IPS-NIHi11 (cell line): ENCODE results near the gene PPM1M.
"Not testable (repeated sequence)": the region's sequence is repeated elsewhere in the genome, so short reads cannot be mapped to it uniquely, and the experiment has no call there.

Experiments used
- DNase-seq: peaks from one replicate; pipeline ENCODE4 v3.0.0; 2012; ENCODE audit warnings: mixed read lengths, low spot score

Gene PPM1M

DNA sequence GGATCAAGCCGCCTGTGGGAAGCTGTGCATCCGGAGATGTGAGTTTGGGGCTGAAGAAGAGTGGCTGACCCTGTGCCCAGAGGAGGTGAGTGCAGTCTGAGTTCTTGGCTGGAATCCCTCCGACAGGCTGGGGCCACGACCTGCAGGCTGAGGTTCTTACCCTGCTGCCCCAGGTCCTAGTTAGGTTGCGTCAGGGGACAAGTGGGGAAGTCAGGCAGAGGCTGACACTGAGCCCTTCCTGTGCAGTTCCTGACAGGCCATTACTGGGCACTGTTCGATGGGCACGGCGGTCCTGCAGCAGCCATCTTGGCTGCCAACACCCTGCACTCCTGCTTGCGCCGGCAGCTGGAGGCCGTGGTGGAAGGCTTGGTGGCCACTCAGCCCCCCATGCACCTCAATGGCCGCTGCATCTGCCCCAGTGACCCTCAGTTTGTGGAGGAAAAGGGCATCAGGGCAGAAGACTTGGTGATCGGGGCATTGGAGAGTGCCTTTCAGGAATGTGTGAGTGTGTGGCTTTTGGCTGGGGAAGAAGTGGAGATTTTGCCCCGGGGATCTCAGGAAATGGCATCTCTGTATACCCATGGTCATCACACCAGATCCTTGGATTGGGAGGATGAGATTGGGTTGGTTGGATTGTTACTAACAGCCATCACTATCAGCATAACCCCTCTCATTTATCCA is 1.3 kb downstream of the PPM1M start:
- DNase-seq, result no peak

DNA sequence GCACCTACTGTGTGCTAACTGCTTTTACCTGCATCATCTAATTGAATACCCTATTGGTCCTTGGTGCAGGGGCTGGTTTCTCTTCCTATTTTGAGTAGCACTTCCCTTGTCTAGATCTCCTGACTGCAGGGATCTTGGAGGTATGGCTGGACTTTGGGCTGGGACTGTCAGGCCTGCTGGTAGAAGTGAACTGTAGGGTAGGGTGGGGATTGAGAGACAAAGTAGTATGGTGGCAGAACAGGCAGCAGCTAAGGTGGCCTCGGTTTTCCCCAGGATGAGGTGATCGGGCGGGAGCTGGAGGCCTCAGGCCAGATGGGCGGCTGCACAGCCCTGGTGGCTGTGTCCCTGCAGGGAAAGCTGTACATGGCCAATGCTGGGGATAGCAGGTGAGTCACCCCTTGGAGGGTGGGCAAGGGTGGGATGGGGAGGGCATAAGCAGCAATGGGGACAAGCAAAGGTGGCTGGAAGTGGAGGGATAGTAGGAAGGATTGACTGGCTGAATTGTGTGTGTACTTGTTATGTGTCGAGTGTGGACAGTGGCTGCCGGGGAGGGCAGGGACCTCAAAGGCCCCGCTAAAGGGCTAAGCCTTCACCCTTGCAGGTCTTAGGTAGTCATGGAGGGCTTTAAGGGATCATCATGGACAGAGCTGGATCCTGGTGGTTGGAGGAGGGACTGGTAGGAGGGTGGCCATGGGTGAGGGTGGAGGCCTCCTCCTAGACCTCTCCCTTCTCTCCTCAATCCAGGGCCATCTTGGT is 2.0 kb downstream of the PPM1M start:
- DNase-seq, result no peak

DNA sequence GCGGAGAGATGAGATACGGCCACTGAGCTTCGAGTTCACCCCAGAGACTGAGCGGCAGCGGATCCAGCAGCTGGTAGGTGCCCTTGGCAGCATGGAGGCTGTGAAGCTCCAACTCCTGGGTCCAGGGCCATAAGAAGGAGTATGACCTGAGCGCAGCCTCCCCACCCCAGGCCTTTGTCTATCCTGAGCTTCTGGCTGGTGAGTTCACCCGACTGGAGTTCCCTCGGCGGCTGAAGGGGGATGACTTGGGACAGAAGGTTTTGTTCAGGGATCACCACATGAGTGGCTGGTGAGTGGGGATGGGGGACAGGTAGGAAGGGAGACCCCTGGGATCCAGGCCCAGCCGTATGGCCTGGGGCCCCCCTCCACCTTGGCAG is 2.6 kb downstream of the PPM1M start:
- no peak for DNase-seq

- DNase-seq, result no peak
Observed at GRCh38 chr3:52248816-52249547, 3.4 kb downstream of the PPM1M start.

- no peak for DNase-seq
Observed at GRCh38 chr3:52249683-52250082, 4.1 kb downstream of the PPM1M start.

DNA sequence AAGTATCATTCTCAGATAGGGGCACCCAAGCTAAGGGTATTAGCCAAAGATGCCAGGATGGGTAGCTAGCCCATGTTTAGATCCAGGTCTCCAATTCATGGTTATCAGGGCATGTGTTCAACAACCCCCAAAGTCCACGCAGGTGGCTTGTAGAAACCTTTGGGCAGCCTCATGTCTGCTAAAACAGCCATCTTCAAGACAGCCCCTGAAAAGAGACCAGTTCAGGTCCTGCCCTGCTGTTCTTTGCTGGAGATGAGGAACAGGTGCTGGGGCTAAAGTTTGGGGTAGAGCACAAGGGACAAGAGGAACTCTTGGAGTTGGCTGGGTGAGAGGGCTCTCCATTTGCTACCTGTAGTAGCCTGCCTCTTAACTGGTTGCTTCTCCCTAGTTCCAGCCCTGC is 4.6 kb downstream of the PPM1M start:
- DNase-seq, result no peak

GRCh38 chr3:52253314-52254304 is 8.1 kb downstream of the PPM1M start:
- DNase-seq, result no peak

- no peak for DNase-seq
Observed at GRCh38 chr3:52254608-52255007, 9.0 kb downstream of the PPM1M start.

DNA sequence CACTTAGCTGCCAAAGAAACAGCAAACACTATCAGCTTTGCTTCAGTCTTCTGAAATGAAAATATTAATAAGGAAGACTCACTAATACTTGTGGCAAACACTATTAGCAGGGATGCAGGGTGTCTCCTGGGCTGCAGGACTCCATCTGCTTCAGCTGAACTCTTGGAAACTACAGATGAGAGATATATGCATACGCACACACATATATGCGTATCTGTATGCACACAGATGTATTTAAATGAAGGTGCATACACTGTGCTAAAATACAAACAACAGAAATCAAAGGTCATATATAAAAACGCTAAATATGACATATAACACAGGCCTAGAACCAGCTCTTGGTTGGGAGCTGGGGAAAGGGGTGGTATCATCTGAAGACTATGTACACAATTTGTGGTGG is 10.6 kb downstream of the PPM1M start:
- DNase-seq, result no peak

DNA sequence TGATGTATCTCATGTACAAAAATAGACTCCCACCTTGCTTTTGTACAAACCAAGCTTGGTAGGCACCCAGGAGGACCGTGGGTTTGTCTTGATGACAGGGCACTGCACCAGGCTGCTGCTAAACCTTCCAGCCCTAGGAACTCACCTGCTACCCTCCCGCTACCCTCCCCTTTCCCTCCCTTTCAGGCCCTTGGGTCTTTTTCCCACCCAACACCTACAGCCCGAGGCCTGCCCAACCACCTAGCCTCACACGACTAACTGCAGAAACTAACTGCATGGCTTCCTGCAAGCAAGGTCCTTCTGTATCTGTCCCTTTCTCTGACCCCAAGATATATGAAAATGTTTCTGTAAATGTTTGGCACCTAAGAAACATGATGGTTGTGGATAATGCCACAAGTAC is 11.1 kb downstream of the PPM1M start:
- no peak for DNase-seq

DNA sequence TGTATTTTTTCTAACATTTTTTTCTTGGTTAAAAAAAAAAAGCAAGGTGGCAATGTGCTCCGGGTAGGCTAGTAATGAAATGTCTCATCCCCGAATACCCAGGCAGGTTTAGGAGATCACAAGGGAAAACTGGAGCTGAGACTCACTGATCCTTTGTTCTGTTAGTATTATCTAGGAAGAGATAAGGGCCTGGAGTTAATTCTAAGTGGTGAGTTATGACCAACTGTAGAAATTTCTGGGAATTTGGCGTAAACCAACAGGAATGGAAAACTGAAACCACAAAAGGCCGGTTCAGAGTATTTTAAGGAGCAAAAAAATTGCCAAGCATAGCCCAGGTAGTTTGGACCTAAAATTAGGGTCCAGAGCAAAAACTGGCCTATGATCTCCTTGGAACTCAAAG is 12.4 kb downstream of the PPM1M start:
- no peak for DNase-seq

- DNase-seq, result no peak
Observed at GRCh38 chr3:52259035-52259434, 13.5 kb downstream of the PPM1M start.

DNA sequence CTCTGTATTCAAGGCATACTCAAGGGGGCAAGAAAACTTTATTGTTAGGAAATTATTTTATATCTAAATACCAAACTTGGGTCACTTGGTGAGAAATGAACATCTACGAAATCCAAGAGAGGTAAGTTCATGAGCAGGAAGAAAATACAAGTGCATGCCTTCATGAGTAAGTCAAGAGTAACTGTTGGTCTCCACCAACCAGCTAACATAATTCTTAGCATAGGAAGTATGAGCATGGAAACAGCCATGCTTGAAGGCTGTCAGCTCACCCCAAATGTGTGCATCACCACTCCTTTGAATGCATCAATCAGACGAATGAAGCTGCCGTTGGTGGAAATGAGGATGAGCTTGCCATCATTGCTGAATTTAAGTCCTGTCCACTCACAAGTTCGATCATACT is 13.9 kb downstream of the PPM1M start:
- DNase-seq, result no peak

DNA sequence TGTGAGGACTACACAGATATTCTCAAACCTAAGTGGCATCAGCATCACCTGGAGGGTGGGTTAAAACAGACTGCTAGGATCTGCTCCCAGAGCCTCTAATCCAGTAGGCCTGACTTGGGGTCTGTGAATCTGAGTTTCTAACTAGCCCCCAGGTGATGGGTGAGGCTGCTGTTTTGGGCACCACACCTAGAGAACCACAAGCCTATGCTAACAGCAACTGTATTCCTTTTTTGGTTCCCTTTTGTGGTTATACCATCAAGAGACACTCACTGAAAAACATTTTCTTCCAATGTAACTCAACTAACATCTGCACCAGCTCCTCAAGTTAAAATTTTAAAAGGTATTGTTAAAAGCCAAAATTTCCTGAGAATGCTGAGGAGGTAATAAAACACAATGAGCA is 16.9 kb downstream of the PPM1M start:
- DNase-seq, result no peak

- DNase-seq, result no peak
Observed at GRCh38 chr3:52265387-52265786, 19.8 kb downstream of the PPM1M start.

DNA sequence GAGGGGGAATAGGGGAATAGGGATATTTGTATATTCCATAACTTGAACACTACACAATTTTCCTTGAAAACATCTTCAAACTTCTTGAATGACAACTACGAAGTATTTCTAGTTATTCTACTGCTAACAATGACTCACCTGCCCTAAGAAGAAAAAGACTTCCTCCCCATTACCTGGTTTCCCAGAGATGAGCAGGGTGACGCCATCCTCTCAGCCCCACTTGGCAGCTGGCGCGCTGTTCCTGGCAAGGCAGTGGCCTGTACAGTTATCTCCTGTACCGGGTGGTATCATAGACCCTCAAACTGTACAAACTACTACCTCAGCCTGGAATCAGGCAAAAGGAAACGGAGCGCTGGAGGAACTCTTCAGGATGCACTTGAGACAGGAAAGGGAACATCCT is 22.5 kb downstream of the PPM1M start:
- DNase-seq, result no peak

GRCh38 chr3:52269776-52270175 is 24.2 kb downstream of the PPM1M start:
- no peak for DNase-seq

DNA sequence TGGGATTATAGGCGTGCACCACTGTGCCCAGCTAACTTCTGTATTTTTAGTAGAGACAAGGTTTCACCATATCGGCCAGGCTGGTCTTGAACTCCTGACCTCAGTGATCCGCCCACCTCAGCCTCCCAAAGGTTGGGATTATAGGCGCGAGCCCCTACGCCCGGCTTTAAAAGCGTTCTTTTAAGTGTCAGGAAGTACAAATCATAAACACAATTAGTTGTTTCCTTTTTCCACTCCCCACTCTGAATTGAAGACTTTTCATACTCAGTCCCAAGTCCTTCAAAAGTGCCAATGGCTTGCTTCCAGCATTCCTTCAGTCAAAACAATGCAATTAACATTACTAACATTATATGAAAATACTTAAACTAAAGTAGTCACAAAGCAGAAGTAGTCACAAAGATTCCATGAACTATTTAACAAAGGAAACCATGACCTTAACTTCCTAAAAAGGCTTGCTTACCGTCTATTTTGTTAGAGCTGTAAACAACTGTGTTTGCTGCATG is 24.7 kb downstream of the PPM1M start:
- no peak for DNase-seq

DNA sequence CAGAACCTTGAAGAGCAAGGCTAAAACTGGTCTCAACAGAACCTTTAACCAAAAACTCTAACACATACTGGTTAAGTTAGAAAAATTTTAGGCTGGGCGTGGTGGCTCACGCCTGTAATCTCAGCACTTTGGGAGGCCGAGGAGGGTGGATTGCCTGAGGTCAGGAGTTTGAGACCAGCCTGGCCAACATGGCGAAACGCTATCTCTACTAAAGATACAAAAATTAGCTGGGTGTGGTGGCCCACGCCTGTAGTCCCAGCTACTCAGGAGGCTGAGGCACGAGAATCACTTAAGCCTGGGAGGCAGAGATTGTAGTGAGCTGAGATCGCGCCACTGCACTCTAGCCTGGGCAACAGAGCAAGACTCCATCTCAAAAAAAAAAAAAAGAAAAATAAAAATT is 26.6 kb downstream of the PPM1M start:
- DNase-seq, result not testable (repeated sequence)

- no peak for DNase-seq
Observed at GRCh38 chr3:52272831-52273230, 27.3 kb downstream of the PPM1M start.

DNA sequence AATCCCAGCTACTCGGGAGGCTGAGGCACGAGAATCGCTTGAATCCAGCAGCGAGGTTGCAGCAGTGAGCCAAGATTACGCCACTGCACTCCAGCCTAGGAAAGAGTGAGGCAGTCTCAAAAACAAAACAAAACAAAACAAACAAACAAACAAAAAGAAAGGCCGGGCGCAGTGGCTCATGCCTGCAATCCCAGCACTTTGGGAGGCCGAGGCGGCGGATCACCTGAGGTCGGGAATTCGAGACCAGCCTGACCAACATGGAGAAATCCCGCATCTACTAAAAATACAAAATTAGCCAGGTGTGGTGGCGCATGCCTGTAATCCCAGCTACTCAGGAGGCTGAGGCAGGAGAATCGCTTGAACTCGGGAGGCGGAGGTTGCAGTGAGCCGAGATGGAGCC is 29.2 kb downstream of the PPM1M start:
- DNase-seq, result not testable (repeated sequence)
